CD4-positive, alpha-beta T cell treated with Interferon gamma for 1 hour (primary cell): ENCODE results near the gene ATP8A2.

Experiments used
- DNase-seq: peaks from one replicate; pipeline ENCODE4 v3.0.0-alpha.2; 2020

ATP8A2 gene

GRCh38 chr13:25901460-25902376 is 529.9 kb downstream of the ATP8A2 start:
- peak; percentile 38 for DNase-seq

- no peak for DNase-seq
Observed at GRCh38 chr13:25902455-25902854, 530.7 kb downstream of the ATP8A2 start.

- no peak for DNase-seq
Observed at GRCh38 chr13:25902891-25903341, 531.1 kb downstream of the ATP8A2 start.

DNA sequence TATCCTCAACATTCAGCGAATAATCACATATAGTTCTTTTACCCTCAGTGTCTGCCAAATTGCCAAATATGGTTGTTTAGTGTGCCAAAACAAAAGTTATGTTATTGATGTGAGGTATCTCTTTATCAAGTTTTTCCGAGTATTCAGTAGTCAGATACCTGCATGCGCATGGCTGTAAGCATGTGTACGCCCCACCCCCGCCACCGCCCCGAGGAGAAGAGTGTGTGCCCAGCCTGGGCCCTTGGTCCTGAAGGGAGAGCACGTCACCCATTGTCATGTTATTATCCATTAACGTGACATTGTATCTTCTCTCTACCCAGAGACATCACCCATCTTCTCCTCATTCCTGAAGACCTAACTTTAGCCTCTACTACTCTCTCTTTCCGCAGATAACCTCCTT is 533.1 kb downstream of the ATP8A2 start:
- DNase-seq = no peak

- no peak for DNase-seq
Observed at GRCh38 chr13:25905611-25906010, 533.8 kb downstream of the ATP8A2 start.

- no peak for DNase-seq
Observed at GRCh38 chr13:25906191-25906661, 534.5 kb downstream of the ATP8A2 start.

DNA sequence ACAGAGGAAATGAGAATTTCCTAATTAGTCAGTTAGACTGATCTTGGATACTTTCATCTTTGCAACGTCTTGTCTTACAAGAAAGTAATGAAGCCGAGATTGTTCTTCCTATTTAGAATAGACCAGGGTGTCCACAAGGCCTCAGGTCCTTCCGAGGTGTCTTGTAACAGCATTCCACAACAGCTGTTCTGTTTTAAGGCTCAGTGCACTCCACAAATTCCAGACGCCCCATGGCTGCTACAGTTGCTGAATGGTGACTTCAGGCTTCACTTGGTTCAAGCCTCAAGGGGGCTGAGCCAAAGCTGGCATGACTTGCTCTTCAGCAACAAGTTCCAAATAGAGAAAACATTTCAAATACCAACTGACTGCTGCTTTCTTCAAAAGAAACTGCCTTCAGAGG is 536.6 kb downstream of the ATP8A2 start:
- no peak for DNase-seq

GRCh38 chr13:25910243-25910642 is 538.5 kb downstream of the ATP8A2 start:
- no peak for DNase-seq

DNA sequence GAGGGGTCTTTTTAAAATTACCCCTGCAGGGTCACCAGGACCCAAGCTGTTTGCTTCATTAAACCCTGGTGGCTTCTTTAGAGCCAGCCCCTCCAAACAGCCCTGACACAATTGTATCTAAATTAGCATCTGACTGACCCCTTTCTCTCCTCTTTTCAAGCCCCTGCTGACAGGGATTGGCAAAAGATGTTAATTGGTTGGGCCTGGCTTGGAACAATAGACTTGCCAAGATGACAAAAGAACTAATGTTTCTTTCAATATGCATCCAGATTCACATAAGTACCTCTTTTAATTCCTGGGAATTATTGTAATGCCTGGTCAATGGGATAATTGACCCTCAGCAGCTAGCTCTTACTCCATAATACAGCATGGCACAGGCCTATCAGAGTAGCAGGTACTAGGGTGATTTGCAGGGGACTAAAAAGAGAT is 539.2 kb downstream of the ATP8A2 start:
- DNase-seq = no peak

- DNase-seq = no peak
Observed at GRCh38 chr13:25912961-25913360, 541.2 kb downstream of the ATP8A2 start.

- no peak for DNase-seq
Observed at GRCh38 chr13:25915840-25916518, 544.2 kb downstream of the ATP8A2 start.

DNA sequence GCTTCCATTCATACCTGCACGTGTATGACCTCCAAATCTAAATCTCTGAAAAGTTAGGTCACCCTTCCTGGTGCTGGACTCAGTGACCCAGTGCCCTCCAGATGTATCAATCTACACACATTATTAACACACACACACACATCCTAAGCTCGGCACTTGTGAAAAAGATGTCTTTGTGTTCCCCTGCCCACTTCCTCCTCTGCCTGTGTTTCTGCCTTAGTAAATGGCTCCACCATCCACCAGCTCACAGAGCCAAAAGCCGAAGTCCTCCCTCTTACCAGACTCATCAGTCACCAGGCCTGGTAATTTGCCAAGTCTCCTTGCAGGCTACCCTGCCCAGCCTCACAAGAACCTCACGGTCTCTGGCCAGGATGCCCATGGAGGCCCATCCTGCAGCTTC is 548.5 kb downstream of the ATP8A2 start:
- DNase-seq = no peak

GRCh38 chr13:25920931-25921330 is 549.2 kb downstream of the ATP8A2 start:
- DNase-seq = no peak

- no peak for DNase-seq
Observed at GRCh38 chr13:25922376-25922775, 550.6 kb downstream of the ATP8A2 start.

DNA sequence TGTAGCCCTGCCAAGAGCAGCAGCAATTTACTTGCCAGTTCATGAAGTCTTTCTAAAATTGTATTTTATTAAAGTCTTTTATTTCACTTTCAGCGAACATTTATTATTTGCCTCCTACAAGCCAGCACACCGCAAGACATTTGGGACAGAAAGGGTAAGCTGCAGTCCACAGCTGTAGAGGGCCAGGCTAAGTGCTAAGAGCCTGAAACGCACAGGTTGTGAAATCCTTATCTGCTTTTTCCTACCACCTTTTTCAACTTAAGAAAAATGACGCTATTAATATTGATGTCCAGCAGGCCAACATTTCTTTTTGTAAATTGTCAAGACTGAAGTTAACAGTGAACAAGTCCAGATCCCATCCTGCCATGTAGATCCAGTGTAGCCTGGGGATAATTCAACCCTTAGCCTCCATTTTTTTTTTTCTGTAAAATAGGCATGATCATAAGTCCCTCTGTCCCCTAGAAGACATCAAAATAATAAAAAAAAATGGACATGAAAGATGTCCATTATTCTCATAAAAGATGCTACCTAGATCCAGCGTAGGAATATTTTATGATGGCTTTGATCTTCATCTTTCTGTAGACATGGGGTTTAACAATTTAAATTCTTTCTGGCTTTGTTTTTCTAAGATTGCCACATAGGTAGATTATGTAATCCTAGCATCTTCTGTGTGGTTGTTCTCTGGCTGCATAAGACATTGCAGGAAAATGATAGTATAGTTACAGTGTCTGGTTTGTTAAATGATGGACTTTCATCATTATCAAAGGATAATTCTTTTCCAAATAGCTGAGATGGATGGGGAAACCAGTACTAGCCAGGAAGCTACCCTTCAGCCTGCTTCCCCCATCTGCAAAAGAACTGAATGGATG is 551.7 kb downstream of the ATP8A2 start:
- no peak for DNase-seq

DNA sequence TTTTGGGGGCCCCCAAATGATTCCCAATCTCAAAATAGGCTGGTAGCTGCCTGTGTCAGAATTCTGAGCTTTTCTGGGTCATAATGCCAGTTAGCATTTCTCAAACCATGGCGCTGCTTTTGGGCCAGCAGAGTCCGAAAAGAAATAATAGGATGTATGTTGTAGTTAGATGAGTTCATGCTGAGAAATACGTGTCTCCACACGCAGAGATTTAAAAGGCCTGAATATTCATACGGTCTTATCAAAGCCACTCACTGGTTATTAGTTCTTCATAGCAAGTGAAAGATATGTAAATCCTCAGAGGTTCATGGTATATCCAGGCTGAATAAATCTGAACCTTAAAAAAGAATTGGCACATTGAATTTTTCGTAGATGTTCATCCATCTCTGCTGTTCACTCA is 555.6 kb downstream of the ATP8A2 start:
- no peak for DNase-seq

DNA sequence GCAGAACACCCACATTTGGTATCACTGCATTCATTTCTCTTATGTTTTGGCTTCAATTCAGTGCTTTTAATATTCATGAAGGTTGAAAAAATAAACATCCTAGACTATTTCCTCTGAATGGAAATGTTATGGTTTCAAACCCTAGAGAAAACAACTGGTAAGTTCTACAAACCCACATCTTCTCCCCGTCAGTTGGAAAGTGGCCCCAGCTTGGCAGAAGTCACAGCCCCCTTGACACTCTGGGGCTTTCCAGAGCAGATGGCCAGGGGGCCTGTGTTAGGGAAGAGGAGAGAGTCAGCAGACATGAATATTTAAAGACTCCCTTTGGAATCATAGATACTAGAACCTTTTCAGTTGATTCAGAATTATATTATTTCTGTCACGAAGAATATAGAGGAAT is 556.2 kb downstream of the ATP8A2 start:
- DNase-seq = no peak

- DNase-seq = no peak
Observed at GRCh38 chr13:25928941-25929505, 557.2 kb downstream of the ATP8A2 start.

DNA sequence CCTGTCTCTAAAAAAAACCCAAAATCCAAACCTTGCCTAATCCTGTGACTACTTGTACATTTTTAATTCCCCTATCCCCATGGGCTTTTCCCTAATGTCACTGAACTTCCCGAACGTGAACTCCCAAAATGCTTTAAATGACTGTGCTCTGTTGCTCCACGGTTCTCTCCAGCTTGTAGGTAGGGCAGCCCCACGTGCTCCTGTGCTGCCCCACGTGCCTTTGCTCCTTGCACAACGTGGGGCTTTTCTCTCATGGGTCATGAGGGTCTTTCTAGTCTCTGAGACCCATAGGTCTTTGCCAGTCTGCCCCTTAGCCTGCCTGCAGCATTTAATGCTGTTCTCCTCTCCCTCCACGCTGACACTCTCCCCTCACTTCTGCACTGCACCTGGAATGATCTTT is 558.0 kb downstream of the ATP8A2 start:
- DNase-seq = no peak

GRCh38 chr13:25930653-25931052 is 558.9 kb downstream of the ATP8A2 start:
- DNase-seq = no peak

GRCh38 chr13:25932365-25932764 is 560.6 kb downstream of the ATP8A2 start:
- DNase-seq = no peak

DNA sequence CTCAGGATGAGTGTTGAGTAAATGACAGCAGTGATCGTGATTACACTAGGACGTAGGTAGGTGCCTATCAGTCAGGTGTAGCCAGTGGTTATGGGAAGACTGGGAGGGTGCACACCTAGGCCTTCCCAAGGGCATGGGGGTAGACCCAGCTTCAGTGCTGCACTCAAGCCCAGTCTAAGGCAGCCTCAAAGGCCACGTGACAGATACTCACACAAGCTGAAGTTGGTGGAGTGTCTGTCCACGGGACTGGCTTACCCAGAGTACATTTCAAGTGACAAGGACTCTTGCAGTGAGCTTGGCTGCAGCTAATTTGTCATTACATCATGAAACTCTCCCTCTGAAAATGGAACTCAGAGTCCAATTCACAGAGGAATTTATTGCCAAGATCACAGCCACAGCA is 561.7 kb downstream of the ATP8A2 start:
- DNase-seq = no peak

DNA sequence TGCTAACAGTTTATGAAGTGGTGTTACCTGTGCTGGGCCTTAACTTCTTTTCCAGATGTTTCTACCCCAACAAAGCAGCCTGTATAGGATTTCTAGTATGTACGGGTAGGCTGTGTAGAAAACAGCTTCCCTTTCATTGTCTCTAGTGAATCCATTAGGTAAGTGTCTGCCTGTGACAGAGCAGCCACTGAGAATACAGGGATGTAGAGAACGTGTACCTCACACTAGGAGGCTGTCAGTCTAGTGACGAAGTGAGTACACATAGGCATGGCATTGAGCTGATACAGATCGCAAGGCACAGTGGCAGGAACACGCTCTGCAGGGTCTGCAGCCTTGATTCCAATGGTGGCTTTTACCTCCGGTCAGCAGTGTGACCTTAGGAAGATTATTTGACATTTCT is 562.4 kb downstream of the ATP8A2 start:
- DNase-seq = no peak
